ENCODE data around the gene CFAP206. TPM values are rescaled to one million over a fixed set of nuclear protein-coding genes. Genes with fewer than 3 reads are reported as not detected.
"Not testable (repeated sequence)": the region's sequence is repeated elsewhere in the genome, so short reads cannot be mapped to it uniquely, and the experiment has no call there.

CFAP206 gene
- total RNA-seq, 3 donors from 2014 or later, result 0.64 to 2.0 (median 0.66) TPM

GRCh38 chr6:87483929-87484328 lies 76.2 kb downstream of the CFAP206 start:
- intact Hi-C loops (cut with DNase I; ENCODE audit: low total_unique reads), result loop anchor here (5.0 kb wide), 1 partner anchor 397 kb away; no protein-coding TSS in a partner anchor
- H3K27me3 ChIP-seq, result no peaks in the 10 kb centered on the region
- no peaks in the 10 kb centered on the region for H3K36me3 ChIP-seq

GRCh38 chr6:87484491-87484890 lies 76.7 kb downstream of the CFAP206 start:
- no peak overlapping the region for H3K27ac ChIP-seq
- H3K27me3 ChIP-seq, result no peaks in the 10 kb centered on the region
- no peaks in the 10 kb centered on the region for H3K4me1 ChIP-seq
- no peaks in the 10 kb centered on the region for H3K36me3 ChIP-seq
- no peak overlapping the region for H3K4me3 ChIP-seq
- TF ChIP-seq CTCF (IDR thresholded peaks at IDR 0.05) (no peak), POLR2AphosphoS5 (IDR thresholded peaks at IDR 0.05) (no peak), POLR2A (IDR thresholded peaks at IDR 0.05) (no peak)
- intact Hi-C loops (cut with DNase I; ENCODE audit: low total_unique reads), result loop anchor here (5.0 kb wide), 1 partner anchor 397 kb away; no protein-coding TSS in a partner anchor
- H3K9me3 ChIP-seq, result no peaks in the 10 kb centered on the region
- DNase-seq (ENCODE audit: low spot score in 2 of 2), result no peak

More at GRCh38 chr6:87483929-87484328, 76.2 kb downstream of the CFAP206 start:
- no peak overlapping the region for H3K27ac ChIP-seq
- H3K4me3 ChIP-seq, result no peak overlapping the region
- no peaks in the 10 kb centered on the region for H3K4me1 ChIP-seq
- no peak for DNase-seq (ENCODE audit: low spot score in 2 of 2)
- H3K9me3 ChIP-seq, result no peaks in the 10 kb centered on the region
- no peak for TF ChIP-seq CTCF (IDR thresholded peaks at IDR 0.05)

DNA sequence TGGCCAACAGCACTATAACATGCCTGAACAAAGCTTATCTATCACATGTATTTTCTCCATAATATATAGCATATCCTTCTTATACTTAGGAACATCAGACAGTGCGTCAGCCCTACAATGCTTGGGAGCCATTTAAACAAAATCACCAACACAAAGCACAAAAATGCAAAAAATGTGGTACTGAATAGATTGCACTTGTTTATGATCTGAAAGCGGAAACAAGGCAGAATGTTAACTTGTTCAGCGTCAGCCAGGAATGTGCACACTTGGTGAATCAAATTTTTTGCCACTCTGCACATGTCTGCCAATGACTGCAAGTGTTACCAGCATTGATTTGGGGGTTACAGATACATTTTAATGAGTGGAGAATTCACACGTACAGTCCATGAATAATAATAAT lies 79.8 kb downstream of the CFAP206 start:
- H3K4me3 ChIP-seq, result no peak overlapping the region
- H3K27ac ChIP-seq, result no peak overlapping the region
- DNase-seq (ENCODE audit: low spot score in 2 of 2), result no peak
- intact Hi-C loops (cut with DNase I; ENCODE audit: low total_unique reads), result no loop called here
- H3K36me3 ChIP-seq, result no peaks in the 10 kb centered on the region
- no peaks in the 10 kb centered on the region for H3K4me1 ChIP-seq
- H3K27me3 ChIP-seq, result no peaks in the 10 kb centered on the region
- H3K9me3 ChIP-seq, result no peaks in the 10 kb centered on the region
- no peak for TF ChIP-seq POLR2A (IDR thresholded peaks at IDR 0.05)
- no peak for TF ChIP-seq CTCF (IDR thresholded peaks at IDR 0.05)
- no peak for TF ChIP-seq POLR2AphosphoS5 (IDR thresholded peaks at IDR 0.05)

DNA sequence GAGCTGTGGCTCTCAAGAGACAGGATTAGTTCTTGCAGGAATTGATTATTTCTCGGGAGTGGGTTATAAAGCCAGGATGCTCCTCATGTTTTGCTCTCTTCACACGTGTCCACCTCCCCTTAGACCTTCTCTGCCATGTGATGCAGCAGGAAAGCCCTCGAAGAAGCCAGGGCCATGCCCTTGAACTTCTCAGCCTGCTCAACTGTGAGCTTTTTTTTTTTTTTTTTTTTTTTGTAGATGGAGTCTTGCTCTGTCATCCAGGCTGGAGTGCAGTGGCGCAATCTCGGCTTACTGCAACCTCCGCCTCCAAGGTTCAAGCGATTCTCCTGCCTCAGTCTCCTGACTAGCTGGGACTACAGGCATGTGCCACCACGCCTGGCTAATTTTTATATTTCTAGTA lies 81.6 kb downstream of the CFAP206 start:
- DNase-seq (ENCODE audit: low spot score in 2 of 2); H3K36me3 ChIP-seq; intact Hi-C loops (cut with DNase I; ENCODE audit: low total_unique reads); H3K4me1 ChIP-seq; H3K27me3 ChIP-seq; H3K4me3 ChIP-seq; H3K9me3 ChIP-seq; H3K27ac ChIP-seq: not testable (repeated sequence)

- H3K36me3 ChIP-seq, result peaks cover 4% of the 10 kb centered on the region
- no peak for DNase-seq (ENCODE audit: low spot score in 2 of 2)
- H3K9me3 ChIP-seq, result no peaks in the 10 kb centered on the region
- H3K27ac ChIP-seq, result no peak overlapping the region
- H3K4me1 ChIP-seq, result no peaks in the 10 kb centered on the region
- TF ChIP-seq POLR2A (IDR thresholded peaks at IDR 0.05) (no peak), CTCF (IDR thresholded peaks at IDR 0.05) (no peak), POLR2AphosphoS5 (IDR thresholded peaks at IDR 0.05) (no peak)
- intact Hi-C loops (cut with DNase I; ENCODE audit: low total_unique reads), result no loop called here
- H3K4me3 ChIP-seq, result no peak overlapping the region
- H3K27me3 ChIP-seq, result no peaks in the 10 kb centered on the region
These were observed 87.1 kb downstream of the CFAP206 start for GRCh38 chr6:87494761-87495422.
